NCI-H1105 (cell line): Measurements from ENCODE around the gene SDF2L1.

ENCODE experiments used
- DNase-seq: peaks from one replicate; lab custom pipeline; 2025; lab: John Stamatoyannopoulos, UW

The SDF2L1 gene

DNA sequence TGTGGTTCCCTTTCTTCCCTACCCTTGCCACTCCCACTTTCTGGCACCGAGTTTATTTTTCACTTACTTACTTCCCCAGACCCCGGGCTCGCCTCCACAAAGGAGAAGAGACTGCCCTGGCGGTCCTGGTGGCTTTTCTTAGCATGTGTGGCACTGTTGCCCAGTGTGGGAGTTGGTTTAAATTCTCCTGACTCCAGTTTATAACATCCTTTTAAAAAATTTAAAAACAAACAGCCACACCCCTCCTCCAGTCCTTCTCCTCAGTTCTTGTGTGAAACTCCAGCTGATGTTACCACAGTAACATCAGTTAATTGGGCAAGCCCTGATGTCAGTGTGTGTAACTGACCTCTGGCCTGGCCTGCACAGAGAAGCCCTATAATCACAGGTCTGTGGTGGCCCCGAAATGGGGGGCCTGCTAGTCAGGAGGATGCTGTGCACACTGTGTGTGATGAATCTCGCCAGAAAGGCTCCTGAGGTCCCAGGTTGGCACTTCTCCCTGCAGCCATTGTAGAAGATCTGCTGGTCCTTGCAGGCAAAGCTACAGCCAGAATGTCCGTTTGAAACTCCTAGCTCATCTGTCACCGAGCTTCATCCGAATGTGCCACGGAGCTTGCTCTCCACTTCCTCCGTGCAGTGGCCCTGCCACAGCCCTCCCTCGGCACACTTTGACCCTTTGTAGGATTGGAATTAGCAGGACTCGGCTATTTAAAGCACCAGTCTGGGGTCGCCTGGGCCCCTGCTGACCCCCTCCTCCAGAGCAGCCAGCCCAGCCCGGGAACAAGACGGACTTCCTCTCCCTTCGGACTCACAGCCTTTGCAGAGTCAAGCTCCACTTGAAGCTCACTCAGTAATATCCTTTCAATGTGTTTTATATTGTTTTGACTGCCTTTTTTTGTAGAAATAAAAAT is 19.8 kb upstream of the SDF2L1 start:
- DNase-seq, result no peak

DNA sequence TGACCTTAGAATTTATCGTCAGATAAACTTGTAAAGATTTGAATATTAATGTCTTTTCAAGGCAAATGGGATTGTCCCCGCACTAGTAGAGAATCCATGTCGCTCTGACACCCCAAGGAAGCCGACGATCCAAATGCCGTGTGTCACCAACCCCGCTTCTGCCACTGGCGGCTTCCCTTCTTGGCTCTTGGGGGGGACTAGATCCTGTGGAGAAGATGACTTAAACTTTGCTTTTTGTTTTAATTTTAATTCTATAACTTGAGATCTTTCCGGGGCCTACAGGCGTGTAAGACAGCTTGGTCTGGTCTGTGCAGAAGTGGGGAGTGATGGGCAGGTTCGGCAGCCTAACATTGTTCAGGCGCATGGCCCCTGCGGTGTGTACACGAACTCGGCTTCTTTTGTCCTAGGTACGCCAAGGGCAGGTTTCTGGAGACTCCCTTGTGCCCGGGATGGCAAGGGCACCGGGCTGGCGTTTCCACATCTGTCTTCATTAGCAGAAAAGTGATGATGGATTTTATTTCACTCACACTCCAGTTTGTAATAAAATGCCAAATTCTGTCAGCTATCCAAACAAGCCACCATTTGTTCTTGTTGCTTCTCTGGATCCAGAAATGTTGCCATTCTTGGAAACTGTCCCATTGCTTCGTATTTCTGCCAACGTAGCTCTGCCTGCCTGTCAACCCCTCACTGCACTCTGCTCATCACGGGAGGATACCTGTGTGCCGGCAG is 19.0 kb upstream of the SDF2L1 start:
- no peak for DNase-seq

DNA sequence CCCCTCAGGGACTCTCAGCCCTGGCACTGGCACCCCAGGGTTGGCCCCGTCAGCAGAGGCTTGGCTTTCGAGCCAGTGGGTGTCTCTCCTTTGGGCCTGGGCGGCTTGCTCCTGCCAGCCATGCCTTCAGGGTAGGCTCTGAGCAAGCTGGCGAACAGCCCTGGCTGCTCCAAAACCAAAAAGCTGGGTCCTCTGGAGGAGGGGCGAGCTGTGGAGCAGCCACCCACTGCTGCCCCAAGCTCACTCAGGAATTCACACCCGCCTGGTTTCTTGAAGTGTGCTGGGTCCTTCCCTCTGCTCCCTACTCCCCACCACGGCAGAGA is 18.5 kb upstream of the SDF2L1 start:
- DNase-seq, result no peak

DNA sequence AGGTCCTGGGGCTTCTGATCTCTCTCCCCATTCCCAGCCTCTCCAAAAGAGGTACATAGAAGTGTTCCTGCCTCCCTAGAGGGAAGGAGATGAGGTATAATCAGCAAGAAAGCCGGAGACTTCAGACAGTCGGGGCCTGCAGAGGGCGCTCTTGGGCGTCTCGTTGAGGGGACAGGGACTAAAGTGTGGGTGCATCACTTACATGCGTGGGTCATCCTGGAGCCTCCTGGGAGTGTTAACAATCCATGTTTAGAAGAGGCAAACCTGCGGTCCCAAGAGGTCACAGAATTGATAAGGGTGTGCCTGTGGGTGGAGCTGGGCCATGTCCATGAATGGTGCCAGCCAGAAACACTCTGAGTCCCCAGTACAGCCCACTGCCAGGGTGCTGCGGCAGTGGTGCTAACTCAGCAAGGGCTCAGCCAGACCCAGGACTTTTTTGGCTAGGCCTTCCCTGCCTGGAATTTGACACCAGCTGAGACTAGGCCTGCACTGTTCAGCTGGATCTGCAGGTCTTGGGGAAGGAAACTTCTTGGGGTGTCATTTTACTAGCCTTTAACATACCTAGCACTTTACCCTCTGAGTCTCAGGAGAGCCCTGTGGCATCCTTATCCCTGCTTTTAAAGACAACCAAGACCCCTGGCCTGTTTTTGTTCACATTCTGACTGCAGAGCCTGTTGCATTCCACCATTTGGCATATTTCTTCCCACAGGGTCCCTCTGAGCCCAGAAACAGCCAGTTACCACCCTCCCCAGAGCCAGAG is 17.8 kb upstream of the SDF2L1 start:
- DNase-seq, result no peak

DNA sequence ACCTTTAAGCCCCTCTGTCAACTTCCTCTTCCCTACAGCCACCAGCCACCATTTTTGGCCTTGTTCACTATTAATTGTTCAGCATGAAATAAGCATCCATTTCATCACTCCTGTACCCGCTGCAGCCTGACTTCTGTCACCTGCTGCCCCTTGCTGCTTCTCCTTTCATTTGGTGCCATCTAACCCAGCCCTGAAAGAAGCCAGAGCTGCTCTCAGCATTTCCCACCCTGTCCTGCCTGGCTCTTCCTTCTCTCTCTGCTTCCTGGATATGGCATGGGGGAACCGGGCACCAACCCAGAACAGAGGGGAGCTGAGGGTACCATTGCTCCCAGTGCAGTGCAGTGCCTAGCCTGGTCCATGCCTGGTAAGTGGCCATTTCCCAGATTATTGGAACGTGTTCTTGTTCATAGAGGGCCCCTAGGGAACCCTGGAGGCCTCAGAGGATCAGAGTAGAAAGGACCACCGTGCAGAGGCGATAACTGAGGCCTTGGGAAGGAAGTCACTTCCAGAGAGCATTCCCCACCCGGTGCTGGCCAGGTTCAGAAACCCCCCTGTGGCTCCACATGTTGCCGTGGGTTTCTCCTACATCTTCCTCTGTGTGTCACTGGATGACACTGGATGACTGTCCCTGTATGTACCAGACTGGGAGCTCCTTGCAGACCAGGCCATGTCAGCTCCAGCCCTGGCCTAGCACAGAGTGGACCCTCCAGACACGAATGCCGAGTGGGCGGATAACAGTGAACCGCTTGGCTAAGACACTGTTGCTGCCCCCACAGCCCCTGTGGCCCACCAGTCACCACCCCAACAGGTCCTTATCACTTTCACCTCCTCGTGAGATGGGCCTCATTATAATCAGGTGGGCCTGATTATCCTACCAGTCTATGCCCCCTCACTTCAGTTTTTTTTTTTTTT is 17.0 kb upstream of the SDF2L1 start:
- DNase-seq, result no peak

DNA sequence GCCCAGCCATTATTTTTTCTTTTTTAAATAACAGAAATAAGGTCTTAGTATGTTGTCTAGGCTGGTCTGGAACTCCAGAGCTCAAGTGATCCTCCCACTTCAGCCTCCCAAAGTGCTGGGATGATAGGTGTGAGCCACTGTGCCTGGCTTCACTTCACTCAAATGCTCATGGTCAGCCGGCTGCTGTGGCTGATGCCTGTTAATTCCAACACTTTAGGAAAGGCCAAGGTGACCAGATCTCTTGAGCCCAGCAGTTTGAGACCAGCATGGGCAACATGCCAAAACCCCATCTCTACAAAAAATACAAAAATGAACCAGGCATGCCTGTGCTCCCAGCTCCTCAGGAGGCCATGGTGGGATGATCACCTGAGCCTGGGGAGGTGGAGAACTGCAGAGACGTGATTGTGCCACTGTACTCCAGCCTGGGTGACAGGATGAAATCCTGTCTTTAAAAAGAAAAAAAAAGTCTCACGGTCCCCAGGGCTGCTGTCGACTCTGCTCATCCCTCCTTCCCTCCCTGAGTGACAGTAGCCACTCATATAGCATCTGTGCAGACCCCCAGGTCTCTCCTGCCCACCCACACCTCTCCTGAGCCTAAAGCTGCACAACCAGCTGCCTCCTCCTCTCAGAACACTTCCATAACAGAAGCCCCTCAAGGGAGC is 15.9 kb upstream of the SDF2L1 start:
- DNase-seq, result no peak

DNA sequence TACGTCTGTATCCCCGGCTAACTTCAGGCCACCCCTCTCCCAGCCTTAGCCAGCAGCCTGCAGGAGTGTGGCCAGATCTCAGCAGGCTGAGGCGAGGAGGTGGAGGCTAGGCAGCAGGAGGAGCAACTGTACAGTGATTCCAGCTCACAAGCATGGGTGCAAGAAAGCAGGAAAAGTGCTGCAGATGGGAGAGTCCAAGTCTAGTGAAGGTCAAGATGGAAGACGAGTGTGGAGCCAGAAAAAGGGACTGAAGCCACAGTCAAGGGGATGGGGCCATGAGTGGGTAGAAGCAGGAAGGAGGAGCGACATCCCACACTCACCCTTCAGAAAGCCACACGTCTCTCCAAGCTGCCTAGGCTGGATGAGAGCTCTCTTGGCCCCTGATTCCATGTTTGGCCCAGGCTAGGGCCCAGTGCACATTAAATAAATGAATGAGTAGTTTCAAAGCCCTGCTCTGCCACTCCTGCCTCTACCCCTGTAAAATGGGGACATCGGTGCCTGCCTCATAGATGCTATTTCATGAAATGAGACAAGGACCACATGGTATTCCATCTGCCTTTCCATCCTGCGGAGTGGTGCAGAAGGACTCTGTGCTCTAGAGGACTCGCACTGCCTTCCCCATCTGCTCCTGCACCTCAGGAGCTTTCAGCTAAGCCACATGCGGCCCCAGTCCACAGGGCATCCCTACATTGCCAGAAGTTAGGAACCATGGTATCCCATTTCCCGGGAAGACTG is 15.2 kb upstream of the SDF2L1 start:
- DNase-seq, result no peak

DNA sequence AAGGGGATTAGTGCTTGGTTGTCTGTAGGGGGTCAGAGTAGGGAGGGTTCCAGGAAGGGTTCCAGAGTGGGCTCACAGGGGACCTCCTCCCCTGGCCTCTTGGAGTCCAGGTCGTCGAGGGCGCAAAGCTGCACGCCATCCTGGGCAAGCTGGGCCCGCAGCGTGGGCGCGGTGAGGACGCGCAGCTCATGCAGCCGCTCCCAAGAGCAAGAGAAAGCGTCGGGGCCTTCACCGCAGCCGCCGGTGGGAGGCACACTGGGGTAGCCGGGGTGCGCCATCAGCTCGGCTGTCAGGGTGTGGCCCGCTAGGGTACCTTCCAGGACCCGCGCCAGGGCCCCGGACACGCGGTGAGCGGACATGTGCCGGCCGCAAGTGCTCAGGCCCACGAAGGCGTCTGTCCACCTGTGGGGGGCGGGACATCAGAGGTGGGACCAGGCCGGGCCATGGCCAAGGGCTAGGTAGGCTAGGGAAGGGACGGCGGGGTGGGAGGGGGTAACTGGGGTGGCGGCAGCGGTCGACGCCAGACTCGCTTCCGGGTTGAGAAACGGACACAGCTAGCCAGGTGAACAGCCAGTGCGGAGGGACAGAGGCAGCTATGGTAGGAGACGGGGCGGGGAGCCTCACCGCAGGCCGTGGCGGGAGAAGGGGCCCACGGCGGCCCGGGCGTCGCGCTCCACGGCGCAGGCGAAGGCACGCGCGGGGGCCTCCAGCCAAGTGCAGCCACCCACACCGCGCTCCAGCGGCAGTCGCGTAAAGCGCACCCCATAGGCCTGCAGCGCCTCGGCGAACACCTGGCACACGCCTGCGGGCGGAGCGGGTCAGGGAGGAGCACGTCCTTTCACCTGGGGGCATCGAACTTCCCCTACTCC is 13.5 kb upstream of the SDF2L1 start:
- DNase-seq, result no peak

DNA sequence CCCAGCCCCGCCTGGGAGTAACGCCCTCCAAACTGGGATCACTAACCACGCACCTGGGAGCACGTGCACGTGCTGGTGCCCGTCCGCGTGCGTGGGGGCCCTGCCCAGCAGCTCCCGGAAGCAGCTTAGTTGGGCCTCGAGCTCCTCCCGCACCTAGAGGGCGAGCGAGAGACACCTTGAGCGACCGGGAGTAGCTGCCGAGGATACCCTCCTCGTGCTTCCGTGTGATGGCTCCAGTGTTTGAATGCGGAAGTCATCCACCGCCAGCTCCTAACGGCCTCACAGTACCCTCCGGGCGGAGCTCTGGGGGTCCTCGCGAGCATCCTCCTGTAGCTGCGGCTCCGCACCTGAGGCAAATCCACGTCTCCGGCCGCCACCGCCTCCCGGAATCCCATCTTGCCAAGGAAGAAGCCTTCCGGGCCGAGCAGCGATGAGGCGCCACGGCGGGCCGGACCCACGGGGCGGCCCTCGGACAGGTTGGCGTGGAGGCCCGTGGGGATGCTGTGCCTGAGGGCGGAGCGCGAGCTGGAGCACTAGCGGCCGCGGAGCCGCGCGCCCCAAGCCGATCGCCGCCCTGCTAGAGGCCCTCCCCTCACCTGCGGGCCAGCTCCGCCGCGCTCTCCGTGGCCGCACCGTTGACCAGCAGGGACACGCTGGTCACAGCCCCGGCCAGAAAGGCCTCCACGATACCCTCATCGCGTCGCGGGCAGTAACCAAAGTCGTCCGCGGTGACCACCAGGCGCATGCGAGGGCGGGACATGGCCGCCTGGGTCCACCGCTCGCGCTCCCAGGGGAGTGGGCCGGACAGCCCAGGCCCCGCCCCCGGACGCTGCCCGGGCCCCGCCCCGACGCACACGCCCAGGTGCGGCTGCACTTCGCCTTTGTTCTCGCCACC is 12.6 kb upstream of the SDF2L1 start, which contains the start of gene YDJC:
Gene YDJC (minus strand): TSS at position 768 of the 895 bp plus-strand sequence. CDS start 8 bp downstream, at position 760.
- peak; percentile 86 for DNase-seq

DNA sequence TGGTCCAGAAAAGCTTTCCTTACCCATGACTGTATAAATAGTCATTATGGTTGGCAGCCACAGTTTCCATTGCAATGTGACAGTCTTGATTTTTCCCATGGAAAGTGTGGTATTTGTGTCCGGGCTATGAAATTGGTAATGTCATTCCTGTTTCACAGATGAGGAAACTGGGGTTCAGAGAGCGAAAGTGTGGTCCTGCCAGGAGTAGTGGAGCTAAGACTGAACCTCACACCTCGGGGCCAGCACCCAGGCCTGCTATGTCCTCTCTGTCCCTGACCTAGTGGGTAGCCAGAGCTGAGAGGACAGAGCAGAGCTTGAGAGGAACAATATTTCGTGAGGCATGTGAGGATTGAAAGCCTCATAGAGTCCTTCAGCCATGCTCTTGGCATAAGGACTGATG is 11.1 kb upstream of the SDF2L1 start:
- DNase-seq, result no peak

DNA sequence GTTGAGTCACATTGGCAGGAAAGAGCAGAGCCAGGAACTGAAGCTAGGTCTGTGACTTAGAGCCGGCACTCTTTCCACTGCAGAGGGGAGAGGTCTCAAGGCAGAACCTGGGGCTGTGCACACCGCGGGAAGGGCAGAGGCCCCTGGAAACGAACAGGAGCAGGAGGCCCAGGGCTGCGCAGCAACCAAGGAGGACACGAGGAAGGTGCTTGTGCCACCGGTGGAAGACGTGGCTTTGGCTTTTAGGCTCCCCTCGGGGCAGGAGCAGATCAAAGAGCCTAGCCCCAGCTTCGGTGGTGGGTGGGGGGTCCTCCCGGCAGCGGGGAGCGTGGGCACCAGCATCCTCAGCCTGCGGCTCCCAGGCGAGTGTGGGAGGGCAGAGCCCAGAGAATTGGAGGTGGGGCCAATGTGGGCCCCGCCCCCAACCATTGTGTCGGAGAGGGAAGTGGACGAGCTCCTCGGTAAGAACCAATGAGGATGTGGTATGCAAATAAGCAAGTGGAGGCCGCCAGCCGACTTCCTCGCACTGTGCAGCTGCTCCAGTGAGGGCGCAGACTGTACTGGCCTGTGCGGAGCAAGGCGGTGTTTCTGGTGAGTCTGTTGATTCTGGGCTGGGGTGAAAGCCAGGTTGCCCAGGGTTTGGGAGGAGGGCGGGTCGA is 9.7 kb upstream of the SDF2L1 start, which contains the start of gene CCDC116:
Gene CCDC116 (plus strand): TSS at position 524 of the 659 bp plus-strand sequence. CDS start 422 bp downstream, outside the sequence.
- DNase-seq, result no peak

DNA sequence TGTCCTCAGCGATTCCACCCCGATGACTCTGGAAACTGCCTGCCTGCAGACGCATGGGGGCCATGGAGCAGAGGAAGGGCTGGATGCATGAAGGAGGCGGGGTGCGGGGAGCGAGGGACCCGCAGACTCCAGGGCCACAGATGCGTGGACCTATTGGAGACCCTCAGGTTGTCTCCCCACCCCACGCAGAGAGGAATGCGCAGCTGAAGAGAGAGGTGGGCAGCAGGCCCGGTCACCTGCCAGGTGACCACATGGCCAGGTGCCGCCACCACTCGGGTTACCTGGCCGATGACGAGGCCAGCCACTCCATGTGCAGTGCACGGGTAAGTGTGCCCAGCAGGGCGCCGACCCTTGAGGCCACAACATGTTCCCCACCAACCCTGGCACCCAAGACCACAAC is 9.2 kb upstream of the SDF2L1 start:
- DNase-seq, result no peak

DNA sequence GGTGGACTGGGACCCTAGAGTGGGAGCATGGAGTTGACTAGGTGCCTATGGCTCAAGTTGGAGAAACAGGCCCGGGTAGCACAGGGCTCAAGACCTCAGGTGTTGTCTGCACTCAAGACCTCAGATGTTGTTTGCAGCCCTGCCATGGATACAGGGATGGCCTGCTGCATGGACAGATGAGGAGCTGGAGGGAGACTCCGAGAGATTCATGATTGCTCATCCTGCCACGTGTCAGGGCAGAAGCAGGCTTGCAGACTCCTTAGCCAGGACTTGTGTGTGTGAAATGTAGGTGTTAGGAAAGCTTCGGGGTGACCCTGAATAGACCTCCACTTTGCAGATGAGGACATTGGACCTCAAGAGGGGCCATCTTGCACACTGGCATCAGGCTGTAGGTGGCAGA is 8.6 kb upstream of the SDF2L1 start:
- DNase-seq, result no peak

DNA sequence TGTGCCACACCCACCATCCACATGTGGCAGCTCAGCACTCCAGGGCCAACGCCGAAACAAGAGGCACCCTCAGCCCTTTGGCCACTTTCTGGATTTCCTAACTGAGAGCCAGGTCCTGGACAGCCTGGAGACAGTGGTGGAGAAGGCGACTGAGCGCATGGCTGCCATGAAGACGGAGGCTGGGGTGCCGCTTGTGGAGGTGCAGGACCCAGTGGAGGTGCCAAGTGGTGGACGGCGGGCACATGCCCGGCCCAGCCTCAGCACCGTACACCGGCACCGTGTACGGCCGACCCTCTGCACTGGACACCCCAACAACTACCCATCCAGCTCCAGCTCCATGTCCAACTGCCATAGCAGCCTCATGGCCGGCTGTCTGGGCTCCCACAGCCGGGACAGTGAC is 8.0 kb upstream of the SDF2L1 start:
- no peak for DNase-seq

DNA sequence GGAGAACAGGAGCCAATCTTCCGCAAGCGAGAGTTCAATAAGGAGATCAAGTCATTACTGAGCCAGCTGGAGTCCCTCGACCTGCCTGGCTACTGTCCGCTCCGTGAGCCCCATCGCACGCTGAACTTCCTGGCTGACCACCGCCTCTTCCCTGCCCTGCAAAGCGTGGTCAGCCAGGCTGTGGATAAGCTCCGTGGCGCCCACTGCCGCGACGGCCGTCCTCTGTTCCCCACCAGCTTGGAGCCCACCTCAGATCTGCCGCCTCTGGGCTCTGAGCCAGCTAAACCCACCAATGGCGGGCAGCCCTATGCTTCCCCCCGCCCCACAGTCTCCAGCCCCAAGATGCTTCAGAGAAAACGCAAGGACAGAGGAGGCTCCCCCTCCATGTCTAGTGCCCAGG is 7.3 kb upstream of the SDF2L1 start:
- no peak for DNase-seq

DNA sequence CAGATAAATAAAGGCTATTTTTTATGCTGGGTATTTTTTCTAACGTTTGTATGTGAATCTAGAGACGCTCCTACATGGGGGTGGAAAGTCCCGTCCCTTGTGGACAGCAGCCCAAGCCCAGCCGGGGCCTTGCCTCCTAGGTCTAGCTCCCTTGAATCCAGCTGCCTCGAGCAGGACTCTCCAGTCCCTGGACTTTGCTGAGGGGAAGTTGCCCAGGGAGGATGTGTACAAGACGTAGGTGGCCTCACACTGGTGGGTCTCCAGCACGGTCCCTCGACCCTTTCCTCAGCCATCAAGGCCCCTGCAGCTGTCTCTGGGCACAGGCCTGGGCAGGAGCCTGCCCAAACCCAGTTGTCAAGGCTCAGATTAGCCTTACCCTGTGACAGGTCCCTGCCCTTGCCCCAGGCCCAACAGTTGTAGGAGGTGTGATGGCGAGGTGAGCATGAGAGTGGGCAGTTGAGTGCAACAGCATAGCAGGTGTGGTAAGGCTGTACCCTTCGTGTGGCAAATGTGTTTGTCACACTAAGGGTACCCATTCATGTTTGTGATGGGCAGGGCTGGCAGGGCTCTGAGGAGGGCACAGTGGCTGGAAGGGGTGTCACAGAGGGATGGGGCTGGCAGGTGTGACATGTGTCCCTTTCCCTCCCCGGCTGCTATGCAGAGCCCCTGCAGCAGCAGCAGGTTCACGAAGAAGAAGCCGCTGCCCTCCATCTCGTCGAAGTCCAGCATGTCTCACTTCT is 6.2 kb upstream of the SDF2L1 start:
- DNase-seq, result no peak
